ENCODE results near the gene TMEM87A.

- TF ChIP-seq CTCF (IDR thresholded peaks at IDR 0.05) (no peak), POLR2A (IDR thresholded peaks at IDR 0.05) (no peak)
Measured at GRCh38 chr15:42194513-42194912, 78.7 kb downstream of the TMEM87A start.

Measured in thyroid gland (tissue), 4 donors.